Neural progenitor cell (in vitro differentiated cells): ENCODE measurements around the gene ELMO1.

Experiments
- CTCF ChIP-seq: fragments of 200-600 bp; sonication (generic); IDR thresholded peaks from 2 replicates; pipeline ENCODE4 v1.5.1; 2017; ENCODE audit warnings: antibody characterized with exemption, mild to moderate bottlenecking
- EZH2 ChIP-seq: fragments of 200-600 bp; sonication (generic); IDR thresholded peaks from 2 replicates; pipeline ENCODE4 v1.6.1; 2017; ENCODE audit warnings: antibody characterized with exemption, mild to moderate bottlenecking, moderate library complexity
- EZH2phosphoT487 ChIP-seq: fragments of 200-600 bp; sonication (generic); IDR thresholded peaks from 2 replicates; pipeline ENCODE4 v1.6.1; 2017; ENCODE audit warnings: antibody characterized with exemption

GRCh38 chr7:37428681-37429434 lies 19.8 kb downstream of the ELMO1 start:
- no peak for TF ChIP-seq CTCF
- no peak for TF ChIP-seq EZH2phosphoT487
- TF ChIP-seq EZH2: no peak
